IMR-90 (cell line): ENCODE measurements around the gene NR5A1. TPM values are rescaled to one million over a fixed set of nuclear protein-coding genes. Genes with fewer than 3 reads are reported as not detected.

Source experiments
- ATAC-seq: fragments of 200-7000 bp; cut with Tn5 transposase; 2 replicates; pipeline ENCODE4 v1.9.1; 2020; ENCODE audit warnings: low read depth, mild to moderate bottlenecking, moderate library complexity
- BruUV-seq: library from RNA; stranded (reverse); fragments of 400-500 nt; replicated peaks from 2 replicates; lab custom pipeline; 2021; lab: Mats Ljungman, UMichigan
- CTCF ChIA-PET: fragments of 300-600 bp; formaldehyde crosslinking; extraction: SDS; loops from one replicate; lab custom pipeline; 2021; ENCODE audit warnings: antibody characterized with exemption; lab: Yijun Ruan, JAX
- POLR2A ChIA-PET: fragments of 300-600 bp; sonication (Branson Sonifier 250); formaldehyde crosslinking; loops from one replicate; lab custom pipeline; 2022; ENCODE audit warnings: antibody characterized with exemption; ENCODE audit not compliant: unreplicated experiment; lab: Charles Lee
- DNase-seq: peaks from one replicate; pipeline ENCODE4 v3.0.0; 2013
- H2AFZ ChIP-seq: replicated peaks from 2 replicates; pipeline ENCODE3; 2013; ENCODE audit warnings: low read length, mild to moderate bottlenecking; ENCODE audit not compliant: poor library complexity
- H2AK5ac ChIP-seq: 2 replicates; pipeline ENCODE4 v1.6.1; 2013; ENCODE audit warnings: low read depth, low read length, inconsistent platforms
- H2AK9ac ChIP-seq: replicated peaks from 2 replicates; pipeline ENCODE3; 2013; ENCODE audit warnings: mild to moderate bottlenecking, low read depth, low read length, moderate library complexity; ENCODE audit not compliant: poor library complexity
- H2BK120ac ChIP-seq: 2 replicates; pipeline ENCODE4 v1.6.1; 2013; ENCODE audit warnings: low read depth, low read length, inconsistent platforms
- H2BK15ac ChIP-seq: 3 replicates; pipeline ENCODE4 v1.6.1; 2013; ENCODE audit warnings: low read depth, low read length, inconsistent platforms
- H2BK20ac ChIP-seq: 2 replicates; pipeline ENCODE4 v1.6.1; 2013; ENCODE audit warnings: low read depth, mild to moderate bottlenecking, inconsistent platforms, low read length, moderate library complexity
- H2BK5ac ChIP-seq: 2 replicates; pipeline ENCODE4 v1.6.1; 2013; ENCODE audit warnings: mild to moderate bottlenecking, low read depth, low read length, inconsistent platforms; ENCODE audit not compliant: poor library complexity, severe bottlenecking
- H3K14ac ChIP-seq: replicated peaks from 2 replicates; pipeline ENCODE4 v1.6.1; 2013; ENCODE audit warnings: low read depth, low read length, inconsistent platforms
- H3K18ac ChIP-seq: 2 replicates; pipeline ENCODE4 v1.6.1; 2013; ENCODE audit warnings: low read depth, low read length, control low read depth
- H3K23ac ChIP-seq: 2 replicates; pipeline ENCODE4 v1.6.1; 2013; ENCODE audit warnings: low read depth, low read length, inconsistent platforms
- H3K27ac ChIP-seq: 2 replicates; pipeline ENCODE4 v1.5.1; 2013; ENCODE audit warnings: mild to moderate bottlenecking, control low read depth, low read length; ENCODE audit not compliant: insufficient read depth
- H3K27me3 ChIP-seq: 2 replicates; pipeline ENCODE4 v1.6.1; 2013; ENCODE audit warnings: low read length; ENCODE audit not compliant: control insufficient read depth, insufficient read depth
- H3K36me3 ChIP-seq: 2 replicates; pipeline ENCODE4 v1.6.1; 2013; ENCODE audit warnings: low read length, mixed read lengths; ENCODE audit not compliant: control insufficient read depth, insufficient read depth
- H3K4ac ChIP-seq: 2 replicates; pipeline ENCODE4 v1.6.1; 2013; ENCODE audit warnings: low read depth, low read length, inconsistent platforms
- H3K4me1 ChIP-seq: 2 replicates; pipeline ENCODE4 v1.6.1; 2013; ENCODE audit warnings: low read length, mixed read lengths; ENCODE audit not compliant: control insufficient read depth, insufficient read depth
- H3K4me2 ChIP-seq: 2 replicates; pipeline ENCODE4 v1.6.1; 2013; ENCODE audit warnings: low read depth, mild to moderate bottlenecking, control low read depth, low read length, moderate library complexity
- H3K4me3 ChIP-seq: 2 replicates; pipeline ENCODE4 v1.5.1; 2013; ENCODE audit warnings: low read depth, mild to moderate bottlenecking, control low read depth, low read length, moderate library complexity; ENCODE audit not compliant: insufficient read depth
- H3K56ac ChIP-seq: 2 replicates; pipeline ENCODE4 v1.6.1; 2013; ENCODE audit warnings: low read length, inconsistent platforms; ENCODE audit not compliant: insufficient read depth; ENCODE audit errors: extremely low read depth
- H3K79me1 ChIP-seq, 2 experiments: 2 replicates each; pipeline ENCODE4 v1.6.1; 2013; ENCODE audit warnings: low read length in 2 of 2, inconsistent platforms in 1 of 2, low read depth in 1 of 2
- H3K9ac ChIP-seq: 2 replicates; pipeline ENCODE4 v1.6.1; 2013; ENCODE audit warnings: low read depth, low read length, control low read depth
- H3K9me1 ChIP-seq: 2 replicates; pipeline ENCODE4 v1.6.1; 2013; ENCODE audit warnings: low read length, inconsistent platforms; ENCODE audit not compliant: insufficient read depth
- H3K9me3 ChIP-seq: 2 replicates; pipeline ENCODE4 v1.6.1; 2013; ENCODE audit warnings: low read length; ENCODE audit not compliant: control insufficient read depth, insufficient read depth
- H4K20me1 ChIP-seq: 2 replicates; pipeline ENCODE4 v1.6.1; 2013; ENCODE audit warnings: low read length, inconsistent platforms; ENCODE audit not compliant: insufficient read depth
- H4K5ac ChIP-seq: 2 replicates; pipeline ENCODE4 v1.6.1; 2013; ENCODE audit warnings: mild to moderate bottlenecking, low read depth, low read length, control low read depth
- H4K8ac ChIP-seq, 2 experiments: 2 replicates each; pipeline ENCODE4 v1.6.1; 2013; ENCODE audit warnings: low read depth in 2 of 2, low read length in 2 of 2, control low read depth in 1 of 2, inconsistent platforms in 1 of 2
- H4K91ac ChIP-seq: 2 replicates; pipeline ENCODE4 v1.6.1; 2013; ENCODE audit warnings: low read depth, low read length, inconsistent platforms; ENCODE audit not compliant: insufficient read depth
- CHD1 ChIP-seq: IDR thresholded peaks from 2 replicates; pipeline ENCODE4 v1.6.1; 2012; ENCODE audit warnings: low read depth, low read length, improper control_type of control experiment
- CTCF ChIP-seq: conservative IDR thresholded peaks from 2 replicates; pipeline ENCODE4 v1.5.1; 2012; ENCODE audit warnings: mild to moderate bottlenecking, low read depth, low read length, improper control_type of control experiment
- ELK1 ChIP-seq: fragments of 150-350 bp; IDR thresholded peaks from 2 replicates; pipeline ENCODE4 v1.6.1; 2016; ENCODE audit warnings: low read depth, mild to moderate bottlenecking, low read length, moderate library complexity, borderline replicate concordance
- MAFK ChIP-seq: IDR thresholded peaks from 2 replicates; pipeline ENCODE4 v1.6.1; 2012; ENCODE audit warnings: low read depth, low read length, improper control_type of control experiment
- MAZ ChIP-seq: IDR thresholded peaks from 2 replicates; pipeline ENCODE4 v1.6.1; 2012; ENCODE audit warnings: low read depth, mild to moderate bottlenecking, low read length, improper control_type of control experiment, moderate library complexity, borderline replicate concordance
- MXI1 ChIP-seq: IDR thresholded peaks from 2 replicates; pipeline ENCODE4 v1.6.1; 2012; ENCODE audit warnings: low read depth, mild to moderate bottlenecking, low read length, moderate library complexity, borderline replicate concordance
- NFE2L2 ChIP-seq: fragments of 150-350 bp; IDR thresholded peaks from 2 replicates; pipeline ENCODE4 v1.6.1; 2016; ENCODE audit warnings: low read depth, mild to moderate bottlenecking, low read length
- POLR2A ChIP-seq: IDR thresholded peaks from 2 replicates; pipeline ENCODE4 v1.6.1; 2012; ENCODE audit warnings: mild to moderate bottlenecking, low read depth, low read length
- RAD21 ChIP-seq: IDR thresholded peaks from 2 replicates; pipeline ENCODE4 v1.6.1; 2012; ENCODE audit warnings: low read length, improper control_type of control experiment
- SMC3 ChIP-seq: fragments of 150-350 bp; IDR thresholded peaks from 2 replicates; pipeline ENCODE4 v1.6.1; 2016; ENCODE audit warnings: low read depth, mild to moderate bottlenecking, antibody characterized with exemption, low read length, moderate library complexity
- USF2 ChIP-seq: fragments of 150-350 bp; IDR thresholded peaks from 2 replicates; pipeline ENCODE4 v1.6.1; 2017; ENCODE audit warnings: mild to moderate bottlenecking, antibody characterized with exemption, low read length, low read depth
- WGBS, 2 experiments: methylation state at CpG; one replicate each; pipeline versions ENCODE4 v1.1.5 to v1.1.7; 2013; ENCODE audit warnings: missing lambda C conversion rate in 2 of 2; ENCODE audit not compliant: insufficient read length in 1 of 2; ENCODE audit errors: extremely low coverage in 2 of 2; 5-methylcytosine and 5-hydroxymethylcytosine counted together
- dilution Hi-C: fragments of 300-500 bp; cut with HindIII; formaldehyde crosslinking; loops from one replicate; pipeline ENCODE4 v1.14.3; 2018; ENCODE audit warnings: low sequenced_read_pairs; ENCODE audit not compliant: unreplicated experiment
- in situ Hi-C: fragments of 300-500 bp; cut with MboI; formaldehyde crosslinking; loops from 3 replicates; pipeline ENCODE4 v1.14.3; 2019; ENCODE audit warnings: low sequenced_read_pairs, inconsistent platforms, mixed read lengths
- intact Hi-C: fragments of 100-400 bp; cut with micrococcal nuclease; formaldehyde crosslinking; loops from 2 replicates; pipeline ENCODE4 v1.10.0; 2022
- polyA plus RNA-seq, 3 experiments: library from polyadenylated mRNA; depleted of rRNA; stranded (reverse); fragments of >200 nt; gene quantifications; 2 replicates each; pipeline ENCODE4 v1.2.3, GENCODE V29; 2012; ENCODE audit warnings: low replicate concordance in 1 of 3
- total RNA-seq: library from RNA; depleted of rRNA; stranded (reverse); fragments of >200 nt; gene quantifications from 2 replicates; pipeline ENCODE4 v1.2.3, GENCODE V29; 2012

Gene NR5A1
- total and polyA plus RNA-seq, 2 of the 4 experiments (the other 2 are of a cell fraction) = not detected

- no peak overlapping the region for H3K27ac ChIP-seq
- no peak overlapping the region for H3K56ac ChIP-seq
- no peak overlapping the region for H4K5ac ChIP-seq
- no peak overlapping the region for H3K4me2 ChIP-seq
- no peaks in the 10 kb centered on the region for H3K79me1 ChIP-seq
- no peak overlapping the region for H2BK20ac ChIP-seq
- no peaks in the 10 kb centered on the region for H3K9me1 ChIP-seq
- H2BK120ac ChIP-seq = no peak overlapping the region
- POLR2A ChIA-PET = no interaction called here
- no peak overlapping the region for H3K4me3 ChIP-seq
- no peak overlapping the region for H3K9ac ChIP-seq
- H3K18ac ChIP-seq = no peak overlapping the region
- H2BK5ac ChIP-seq = no peak overlapping the region
- H3K27me3 ChIP-seq = peaks cover 93% of the 10 kb centered on the region
- H2BK15ac ChIP-seq = no peak overlapping the region
- no peak overlapping the region for H4K8ac ChIP-seq
- intact Hi-C loops = no loop called here
- H3K36me3 ChIP-seq = no peaks in the 10 kb centered on the region
- no peak overlapping the region for H2AFZ ChIP-seq
- no TSS peak for BruUV-seq
- no peak overlapping the region for H4K91ac ChIP-seq
- CTCF ChIA-PET = no interaction called here
- dilution Hi-C loops = no loop called here
- no peak overlapping the region for H3K23ac ChIP-seq
- in situ Hi-C loops = no loop called here
- peaks cover 6% of the 10 kb centered on the region for H3K9me3 ChIP-seq
- H2AK5ac ChIP-seq = no peak overlapping the region
- no peak overlapping the region for H2AK9ac ChIP-seq
- H3K4me1 ChIP-seq = no peaks in the 10 kb centered on the region; the same call in 1 of the 2 replicates
- no peak overlapping the region for H3K14ac ChIP-seq
- no peak for DNase-seq
- no peak overlapping the region for H3K4ac ChIP-seq
- no CpG with 5 or more reads among the region's 3 CpGs for WGBS, 2 experiments
- no peak for TF ChIP-seq MXI1
- no peak for TF ChIP-seq ELK1
- no peak for TF ChIP-seq POLR2A
- TF ChIP-seq MAFK = no peak
- TF ChIP-seq SMC3 = no peak
- no peak for TF ChIP-seq CTCF
- TF ChIP-seq RAD21 = no peak
- no peak for TF ChIP-seq NFE2L2
- no peak for TF ChIP-seq USF2
- TF ChIP-seq CHD1 = no peak
- TF ChIP-seq MAZ = no peak
- peaks cover 3% of the 10 kb centered on the region; the same call in 1 of the 2 replicates for H4K20me1 ChIP-seq
- ATAC-seq = no peak
Measured at GRCh38 chr9:124499216-124499615, 8.0 kb downstream of the NR5A1 start.
